IMR-90 (cell line): ENCODE measurements around the gene SYNGR2.

Experiments
- POLR2A ChIP-seq: IDR thresholded peaks from 2 replicates; pipeline ENCODE4 v1.6.1; 2012; ENCODE audit warnings: mild to moderate bottlenecking, low read depth, low read length
- RAD21 ChIP-seq: IDR thresholded peaks from 2 replicates; pipeline ENCODE4 v1.6.1; 2012; ENCODE audit warnings: low read length, improper control_type of control experiment
- RCOR1 ChIP-seq: IDR thresholded peaks from 2 replicates; pipeline ENCODE4 v1.6.1; 2012; ENCODE audit warnings: mild to moderate bottlenecking, low read length, improper control_type of control experiment; ENCODE audit not compliant: insufficient replicate concordance
- TF ChIP-seq, protein P1 (sequence below): conservative IDR thresholded peaks from 2 replicates; pipeline ENCODE4 v1.5.1; 2012; ENCODE audit warnings: mild to moderate bottlenecking, low read depth, low read length, improper control_type of control experiment

DNA sequence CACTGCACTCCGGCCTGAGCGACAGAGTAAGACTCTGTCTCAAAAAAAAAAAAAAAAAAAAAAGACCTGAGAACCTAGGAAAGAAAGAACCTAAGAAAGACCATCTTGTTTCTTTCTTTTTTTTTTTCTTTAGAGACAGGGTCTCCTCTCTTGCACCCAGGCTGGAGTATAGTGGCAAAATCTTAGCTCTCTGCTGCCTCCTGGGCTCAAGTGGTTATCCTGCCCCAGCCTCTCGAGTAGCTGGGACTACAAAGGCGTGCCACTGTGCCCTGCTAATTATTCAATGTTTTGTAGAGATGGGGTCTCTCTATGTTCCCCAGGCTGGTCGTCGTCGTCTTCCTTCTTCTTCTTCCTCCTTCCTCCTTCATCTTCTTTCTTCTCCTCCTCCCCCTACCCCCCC lies 37.9 kb downstream of the SYNGR2 start:
- no peak for TF ChIP-seq RCOR1
- TF ChIP-seq, protein P1, sequence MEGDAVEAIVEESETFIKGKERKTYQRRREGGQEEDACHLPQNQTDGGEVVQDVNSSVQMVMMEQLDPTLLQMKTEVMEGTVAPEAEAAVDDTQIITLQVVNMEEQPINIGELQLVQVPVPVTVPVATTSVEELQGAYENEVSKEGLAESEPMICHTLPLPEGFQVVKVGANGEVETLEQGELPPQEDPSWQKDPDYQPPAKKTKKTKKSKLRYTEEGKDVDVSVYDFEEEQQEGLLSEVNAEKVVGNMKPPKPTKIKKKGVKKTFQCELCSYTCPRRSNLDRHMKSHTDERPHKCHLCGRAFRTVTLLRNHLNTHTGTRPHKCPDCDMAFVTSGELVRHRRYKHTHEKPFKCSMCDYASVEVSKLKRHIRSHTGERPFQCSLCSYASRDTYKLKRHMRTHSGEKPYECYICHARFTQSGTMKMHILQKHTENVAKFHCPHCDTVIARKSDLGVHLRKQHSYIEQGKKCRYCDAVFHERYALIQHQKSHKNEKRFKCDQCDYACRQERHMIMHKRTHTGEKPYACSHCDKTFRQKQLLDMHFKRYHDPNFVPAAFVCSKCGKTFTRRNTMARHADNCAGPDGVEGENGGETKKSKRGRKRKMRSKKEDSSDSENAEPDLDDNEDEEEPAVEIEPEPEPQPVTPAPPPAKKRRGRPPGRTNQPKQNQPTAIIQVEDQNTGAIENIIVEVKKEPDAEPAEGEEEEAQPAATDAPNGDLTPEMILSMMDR: no peak
- no peak for TF ChIP-seq RAD21
- TF ChIP-seq POLR2A: no peak
